Panc1 (cell line): ENCODE results near the gene NT5DC2. TPM values are rescaled to one million over a fixed set of nuclear protein-coding genes. Genes with fewer than 3 reads are reported as not detected.

Experiments used
- ATAC-seq: fragments of 200-7000 bp; cut with Tn5 transposase; 2 replicates; pipeline ENCODE4 v1.9.1; 2020; ENCODE audit warnings: mild to moderate bottlenecking, moderate library complexity
- BruUV-seq: library from RNA; stranded (reverse); fragments of 400-500 nt; replicated peaks from 2 replicates; lab custom pipeline; 2021; lab: Mats Ljungman, UMichigan
- CTCF ChIA-PET: fragments of 300-600 bp; sonication (Branson Sonifier 250); formaldehyde crosslinking; loops from one replicate; lab custom pipeline; 2022; ENCODE audit warnings: antibody characterized with exemption; lab: Charles Lee
- POLR2A ChIA-PET: fragments of 300-600 bp; sonication (Branson Sonifier 250); formaldehyde crosslinking; loops from one replicate; lab custom pipeline; 2022; ENCODE audit warnings: antibody characterized with exemption; lab: Charles Lee
- DNase-seq: peaks from one replicate; pipeline ENCODE4 v3.0.0-alpha.2; 2010; ENCODE audit warnings: low read depth, low spot score
- H3K27ac ChIP-seq: 2 replicates; pipeline ENCODE4 v1.5.1; 2011; ENCODE audit warnings: mild to moderate bottlenecking, low read length, inconsistent platforms
- H3K27me3 ChIP-seq: fragments of 200-500 bp; sonication (Bioruptor generic); 2 replicates; pipeline ENCODE4 v1.6.0; 2014; ENCODE audit warnings: low read length, inconsistent platforms; ENCODE audit not compliant: control insufficient read depth, insufficient read depth
- H3K36me3 ChIP-seq: fragments of 200-500 bp; sonication (Bioruptor generic); 2 replicates; pipeline ENCODE4 v1.5.1; 2014; ENCODE audit warnings: inconsistent platforms, mild to moderate bottlenecking, low read length, moderate library complexity; ENCODE audit not compliant: control insufficient read depth, insufficient read depth
- H3K4me1 ChIP-seq: 2 replicates; pipeline ENCODE4 v1.5.1; 2011; ENCODE audit warnings: inconsistent platforms, mild to moderate bottlenecking, low read length, moderate library complexity; ENCODE audit not compliant: control insufficient read depth, insufficient read depth
- H3K4me3 ChIP-seq, 2 experiments: 2 replicates each; pipeline ENCODE4 v1.5.1; 2011 to 2012; ENCODE audit warnings: low read depth in 2 of 2, low read length in 2 of 2, mild to moderate bottlenecking in 2 of 2, inconsistent platforms in 1 of 2, moderate library complexity in 1 of 2
- H3K9me3 ChIP-seq: fragments of 200-500 bp; sonication (Bioruptor generic); 2 replicates; pipeline ENCODE4 v1.5.1; 2014; ENCODE audit warnings: low read depth, mild to moderate bottlenecking, inconsistent platforms, low read length, moderate library complexity; ENCODE audit not compliant: control insufficient read depth, insufficient read depth
- CTCF ChIP-seq: fragments of 450-650 bp; IDR thresholded peaks from 2 replicates; pipeline ENCODE4 v1.5.1; 2017; ENCODE audit warnings: mild to moderate bottlenecking
- POLR2AphosphoS5 ChIP-seq: IDR thresholded peaks from 2 replicates; pipeline ENCODE4 v1.6.1; 2012; ENCODE audit warnings: mild to moderate bottlenecking, low read depth, low read length, moderate library complexity
- REST ChIP-seq, 2 experiments: IDR thresholded peaks; 2 replicates each; pipeline ENCODE4 v1.6.1; 2011 to 2012; ENCODE audit warnings: low read depth in 2 of 2, control low read depth in 1 of 2, low read length in 1 of 2, mild to moderate bottlenecking in 1 of 2, moderate library complexity in 1 of 2; ENCODE audit not compliant: insufficient read depth in 1 of 2
- SIN3A ChIP-seq: IDR thresholded peaks from 2 replicates; pipeline ENCODE4 v1.6.1; 2012; ENCODE audit warnings: low read depth, mild to moderate bottlenecking, low read length, moderate library complexity, borderline replicate concordance; ENCODE audit not compliant: insufficient read depth
- TCF7L2 ChIP-seq: IDR thresholded peaks from 2 replicates; pipeline ENCODE4 v1.6.1; 2011; ENCODE audit warnings: mild to moderate bottlenecking, low read depth, low read length, inconsistent platforms
- in situ Hi-C: cut with HindIII; loops from 2 replicates; pipeline ENCODE4 v1.10.0; 2016; ENCODE audit warnings: low sequenced_read_pairs, low pct_unique_long_range_greater_than_20kb
- intact Hi-C: fragments of 100-400 bp; cut with micrococcal nuclease; formaldehyde crosslinking; loops from one replicate; pipeline ENCODE4 v1.10.0; 2022; ENCODE audit not compliant: unreplicated experiment
- total RNA-seq: library from RNA; stranded (reverse); gene quantifications from one replicate; pipeline ENCODE4 v1.2.1, GENCODE V29; 2021; ENCODE audit not compliant: unreplicated experiment

Gene NT5DC2
- total RNA-seq, 1 experiment from 2014 or later, result 137 TPM

- Histone ChIP-seq H3K9me3 (no peaks in the 10 kb centered on the region), H3K27ac (no peak overlapping the region), H3K4me3 (no peak overlapping the region), H3K4me1 (no peaks in the 10 kb centered on the region), H3K27me3 (no peaks in the 10 kb centered on the region), H3K36me3 (no peaks in the 10 kb centered on the region)
- in situ Hi-C loops, result no loop called here
- POLR2A ChIA-PET, result no interaction called here
- ATAC-seq, result no peak
- BruUV-seq, result no TSS peak
- TF ChIP-seq TCF7L2, result no peak
- no peak for TF ChIP-seq SIN3A
- TF ChIP-seq CTCF, result no peak
- TF ChIP-seq POLR2AphosphoS5, result no peak
- TF ChIP-seq REST (IDR thresholded peaks at IDR 0.05; ENCODE audit: insufficient read depth in 1 of 2, low read depth in 2 of 2, low read length in 1 of 2), result no peak
- CTCF ChIA-PET, result no interaction called here
- DNase-seq, result no peak
- intact Hi-C loops, result no loop called here
Measured at GRCh38 chr3:52501046-52501445, 32.6 kb downstream of the NT5DC2 start.

- ChIA-PET CTCF (no interaction called here), POLR2A (no interaction called here)
- Histone ChIP-seq H3K4me3 (no peak overlapping the region), H3K4me1 (no peaks in the 10 kb centered on the region), H3K36me3 (no peaks in the 10 kb centered on the region), H3K27me3 (no peaks in the 10 kb centered on the region), H3K27ac (no peak overlapping the region), H3K9me3 (no peaks in the 10 kb centered on the region)
- DNase-seq, result no peak
- intact Hi-C loops (no loop called here), in situ Hi-C loops (no loop called here)
- TF ChIP-seq SIN3A (no peak), POLR2AphosphoS5 (no peak), TCF7L2 (no peak), REST (IDR thresholded peaks at IDR 0.05; ENCODE audit: insufficient read depth in 1 of 2, low read depth in 2 of 2, low read length in 1 of 2) (no peak), CTCF (no peak)
- BruUV-seq, result no TSS peak
- no peak for ATAC-seq
Measured at GRCh38 chr3:52498137-52499054, 35.3 kb downstream of the NT5DC2 start.
